H9 (cell line): ENCODE data around the gene SCGB3A2. TPM values are rescaled to one million over a fixed set of nuclear protein-coding genes. Genes with fewer than 3 reads are reported as not detected.
A peak's percentile ranks its signal among the peaks of the same experiment; 100 is the strongest.
"Not testable (repeated sequence)": the region's sequence is repeated elsewhere in the genome, so short reads cannot be mapped to it uniquely, and the experiment has no call there.

Experiments used
- DNase-seq: peaks from one replicate; pipeline ENCODE4 v3.0.0-alpha.2; 2017
- H2AFZ ChIP-seq: one replicate; pipeline ENCODE4 v1.6.1; 2013; ENCODE audit warnings: mild to moderate bottlenecking, low read length, control low read depth, moderate library complexity
- H2AK5ac ChIP-seq: 2 replicates; pipeline ENCODE4 v1.6.1; 2013; ENCODE audit warnings: low read length, control low read depth, mixed read lengths; ENCODE audit not compliant: insufficient read length
- H2BK120ac ChIP-seq: one replicate; pipeline ENCODE4 v1.6.1; 2013; ENCODE audit warnings: low read depth, mild to moderate bottlenecking, low read length, control low read depth, inconsistent platforms; ENCODE audit not compliant: poor library complexity, severe bottlenecking
- H2BK12ac ChIP-seq: 2 replicates; pipeline ENCODE4 v1.6.1; 2013; ENCODE audit warnings: low read length, control low read depth, mixed read lengths, low read depth; ENCODE audit not compliant: insufficient read length
- H2BK15ac ChIP-seq: 2 replicates; pipeline ENCODE4 v1.6.1; 2013; ENCODE audit warnings: low read depth, low read length, control low read depth
- H2BK20ac ChIP-seq: one replicate; pipeline ENCODE4 v1.6.1; 2013; ENCODE audit warnings: low read depth, mild to moderate bottlenecking, low read length, control low read depth, inconsistent platforms; ENCODE audit not compliant: poor library complexity, severe bottlenecking
- H2BK5ac ChIP-seq: 2 replicates; pipeline ENCODE4 v1.6.1; 2013; ENCODE audit warnings: low read length, control low read depth, mixed read lengths; ENCODE audit not compliant: insufficient read length
- H3K14ac ChIP-seq: 2 replicates; pipeline ENCODE4 v1.6.1; 2013; ENCODE audit warnings: low read length, control low read depth; ENCODE audit not compliant: insufficient read depth
- H3K18ac ChIP-seq: 2 replicates; pipeline ENCODE4 v1.6.1; 2013; ENCODE audit warnings: low read depth, mild to moderate bottlenecking, mixed read lengths, low read length, control low read depth; ENCODE audit not compliant: insufficient read length
- H3K23ac ChIP-seq: 2 replicates; pipeline ENCODE4 v1.6.1; 2013; ENCODE audit warnings: low read length, control low read depth, mixed read lengths, low read depth; ENCODE audit not compliant: insufficient read length
- H3K23me2 ChIP-seq: 2 replicates; pipeline ENCODE4 v1.6.1; 2013; ENCODE audit warnings: low read depth, mild to moderate bottlenecking, mixed read lengths, low read length, control low read depth; ENCODE audit not compliant: insufficient read length, poor library complexity, severe bottlenecking
- H3K27ac ChIP-seq: 2 replicates; pipeline ENCODE4 v1.5.1; 2013; ENCODE audit warnings: low read length, control low read depth, mixed read lengths, low read depth; ENCODE audit not compliant: insufficient read length
- H3K27me3 ChIP-seq: 2 replicates; pipeline ENCODE4 v1.6.1; 2013; ENCODE audit warnings: low read length, control low read depth, inconsistent platforms; ENCODE audit not compliant: insufficient read depth
- H3K4ac ChIP-seq: 2 replicates; pipeline ENCODE4 v1.6.1; 2013; ENCODE audit warnings: low read depth, mild to moderate bottlenecking, control low read depth, inconsistent platforms, low read length, moderate library complexity
- H3K4me1 ChIP-seq: 2 replicates; pipeline ENCODE4 v1.6.1; 2013; ENCODE audit warnings: low read length, control low read depth, inconsistent platforms; ENCODE audit not compliant: insufficient read depth
- H3K4me2 ChIP-seq: 2 replicates; pipeline ENCODE4 v1.6.1; 2013; ENCODE audit warnings: low read length, control low read depth, mixed read lengths; ENCODE audit not compliant: insufficient read length, insufficient read depth
- H3K56ac ChIP-seq: 2 replicates; pipeline ENCODE4 v1.6.1; 2013; ENCODE audit warnings: low read depth, mild to moderate bottlenecking, mixed read lengths, low read length, control low read depth; ENCODE audit not compliant: insufficient read length
- H3K79me1 ChIP-seq: 2 replicates; pipeline ENCODE4 v1.6.1; 2013; ENCODE audit warnings: low read depth, mild to moderate bottlenecking, moderate library complexity, low read length, control low read depth, inconsistent platforms; ENCODE audit not compliant: insufficient read depth, poor library complexity, severe bottlenecking
- H3K79me2 ChIP-seq: 2 replicates; pipeline ENCODE4 v1.6.1; 2013; ENCODE audit warnings: low read length, control low read depth, inconsistent platforms; ENCODE audit not compliant: insufficient read depth
- H3K9ac ChIP-seq: 2 replicates; pipeline ENCODE4 v1.6.1; 2013; ENCODE audit warnings: low read length, control low read depth, mixed read lengths; ENCODE audit not compliant: insufficient read length; ENCODE audit errors: extremely low read depth
- H3K9me3 ChIP-seq: one replicate; pipeline ENCODE4 v1.6.1; 2013; ENCODE audit warnings: low read depth, low read length, inconsistent platforms; ENCODE audit not compliant: control insufficient read depth
- H3T11ph ChIP-seq: one replicate; pipeline ENCODE4 v1.6.1; 2013; ENCODE audit warnings: mild to moderate bottlenecking, low read length, control low read depth, inconsistent platforms
- H4K20me1 ChIP-seq: one replicate; pipeline ENCODE4 v1.6.1; 2013; ENCODE audit not compliant: control insufficient read depth, insufficient read length, insufficient read depth
- H4K5ac ChIP-seq: 2 replicates; pipeline ENCODE4 v1.6.1; 2013; ENCODE audit warnings: low read depth, mild to moderate bottlenecking, mixed read lengths, low read length, control low read depth; ENCODE audit not compliant: insufficient read length
- H4K8ac ChIP-seq: replicated peaks from 2 replicates; pipeline ENCODE4 v1.6.1; 2013; ENCODE audit warnings: low read length, control low read depth, mixed read lengths, low read depth; ENCODE audit not compliant: insufficient read length
- H4K91ac ChIP-seq: 2 replicates; pipeline ENCODE4 v1.6.1; 2013; ENCODE audit warnings: low read depth, mild to moderate bottlenecking, moderate library complexity, mixed read lengths, low read length, control low read depth; ENCODE audit not compliant: insufficient read length
- H3K27ac Mint-ChIP-seq, 3 experiments: 2 replicates in 2 of 3; 3 replicates in 1 of 3; pipeline ENCODE4 v1.8.0; 2020 to 2021; ENCODE audit warnings: mixed read lengths in 3 of 3, mild to moderate bottlenecking in 1 of 3, moderate library complexity in 1 of 3
- H3K27me3 Mint-ChIP-seq: 2 replicates; pipeline ENCODE4 v1.8.0; 2021; ENCODE audit warnings: low read depth, mild to moderate bottlenecking, moderate library complexity, mixed read lengths
- H3K36me3 Mint-ChIP-seq, 3 experiments: 2 replicates in 2 of 3; 3 replicates in 1 of 3; pipeline ENCODE4 v1.8.0; 2020 to 2021; ENCODE audit warnings: low read depth in 3 of 3, mixed read lengths in 3 of 3; ENCODE audit not compliant: insufficient read depth in 1 of 3
- H3K4me1 Mint-ChIP-seq, 2 experiments: 2 replicates each; pipeline ENCODE4 v1.8.0; 2020; ENCODE audit warnings: mixed read lengths in 2 of 2
- H3K4me3 Mint-ChIP-seq, 2 experiments: 2 replicates in 1 of 2; 3 replicates in 1 of 2; pipeline ENCODE4 v1.8.0; 2020 to 2021; ENCODE audit warnings: mild to moderate bottlenecking in 2 of 2, mixed read lengths in 2 of 2, moderate library complexity in 1 of 2
- H3K9me3 Mint-ChIP-seq, 2 experiments: 2 replicates in 1 of 2; 3 replicates in 1 of 2; pipeline ENCODE4 v1.8.0; 2020; ENCODE audit warnings: mild to moderate bottlenecking in 2 of 2, mixed read lengths in 2 of 2, moderate library complexity in 1 of 2
- WGBS: extraction: QIAGEN DNeasy Blood & Tissue Kit; methylation state at CpG from one replicate; pipeline ENCODE4 v1.1.7; 2013; ENCODE audit warnings: missing lambda C conversion rate, low lambda C conversion rate, mixed read lengths; ENCODE audit not compliant: insufficient read length; ENCODE audit errors: extremely low coverage; 5-methylcytosine and 5-hydroxymethylcytosine counted together
- total RNA-seq: library from RNA; stranded (reverse); gene quantifications from 2 replicates; pipeline ENCODE4 v1.2.1, GENCODE V29; 2021

SCGB3A2 gene
- total RNA-seq, 1 experiment from 2014 or later, result 66.0 TPM

DNA sequence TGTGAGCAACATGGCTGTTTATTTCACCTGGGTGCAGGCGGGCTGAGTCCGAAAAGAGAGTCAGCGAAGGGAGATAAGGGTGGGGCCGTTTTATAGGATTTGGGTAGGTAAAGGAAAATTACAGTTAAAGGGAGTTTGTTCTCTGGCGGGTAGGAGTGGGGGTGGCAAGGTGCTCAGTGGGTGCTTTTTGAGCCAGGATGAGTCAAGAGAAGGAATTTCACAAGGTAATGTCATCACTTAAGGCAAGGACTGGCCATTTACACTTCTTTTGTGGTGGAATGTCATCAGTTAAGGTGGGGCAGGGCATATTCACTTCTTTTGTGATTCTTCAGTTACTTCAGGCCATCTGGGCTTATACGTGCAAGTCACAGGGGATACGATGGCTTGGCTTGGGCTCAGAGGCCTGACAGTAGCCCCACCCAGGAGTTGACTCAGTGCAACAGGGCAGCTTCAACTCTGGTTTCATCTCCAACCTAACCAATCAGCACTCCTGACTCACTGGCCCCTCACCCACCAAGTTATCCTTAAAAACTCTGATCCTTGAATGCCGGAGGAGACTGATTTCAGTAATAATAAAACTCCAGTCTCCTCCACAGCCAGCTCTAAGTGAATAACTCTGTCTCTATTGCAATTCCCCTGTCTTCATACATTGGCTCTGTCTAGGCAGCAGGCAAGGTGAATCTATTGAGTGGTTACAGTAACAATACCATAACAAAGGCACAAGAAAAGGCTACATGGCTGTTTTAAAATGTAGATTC, 4.2 kb upstream of the SCGB3A2 start:
- H2BK5ac ChIP-seq, H4K91ac ChIP-seq, H3K23ac ChIP-seq, H3K9me3 ChIP-seq, H3K4ac ChIP-seq, H3K23me2 ChIP-seq, H2BK12ac ChIP-seq, H3K79me1 ChIP-seq, H3K27me3 ChIP-seq, H2BK20ac ChIP-seq, H3K4me1 ChIP-seq, H2BK120ac ChIP-seq, H2AFZ ChIP-seq, H3K27me3 Mint-ChIP-seq, H3T11ph ChIP-seq, H3K14ac ChIP-seq, H4K5ac ChIP-seq, H2AK5ac ChIP-seq, H3K9me3 Mint-ChIP-seq, H2BK15ac ChIP-seq, H3K18ac ChIP-seq, H3K56ac ChIP-seq, H4K8ac ChIP-seq, H4K20me1 ChIP-seq: not testable (repeated sequence)
- Mint-ChIP-seq H3K4me1 (peaks cover 63% of the 10 kb centered on the region in 2 experiments), H3K4me3 (peak overlapping the region; percentile 64 to 92), H3K27ac (peak overlapping the region; percentile 76 to 98 (median 93)), H3K36me3 (peaks cover 10 to 64% (median 22%) of the 10 kb centered on the region in 3 experiments)
- peak overlapping the region; percentile 84 for H3K27ac ChIP-seq
- peak; percentile 96 for DNase-seq
- peak overlapping the region; percentile 61 for H3K4me2 ChIP-seq
- H3K9ac ChIP-seq, result peak overlapping the region; percentile 1
- WGBS, result 100% methylated on average over 2 of the region's 8 CpGs
- peaks cover 16% of the 10 kb centered on the region; the same call in 1 of the 2 replicates for H3K79me2 ChIP-seq
